ENCODE results near the gene DNAAF5.
A peak's percentile ranks its signal among the peaks of the same experiment; 100 is the strongest.

DNAAF5 gene

GRCh38 chr7:684416-684815 is 42.1 kb upstream of the DNAAF5 start:
- 96% methylated on average over 9 of the region's 9 CpGs for WGBS (ENCODE audit: insufficient coverage)
- no peaks in the 10 kb centered on the region for H3K4me1 ChIP-seq (ENCODE audit: control extremely low read depth in 1 of 4, control insufficient read depth in 4 of 4, insufficient read depth in 4 of 4, low read length in 3 of 4)
- peaks cover 3 to 36% (median 5%) of the 10 kb centered on the region in 4 experiments for H3K36me3 ChIP-seq (ENCODE audit: control insufficient read depth in 4 of 4, insufficient read depth in 4 of 4, low read length in 3 of 4)
- ChIA-PET CTCF (no interaction called here), POLR2A (no interaction called here)
- no peaks in the 10 kb centered on the region for H3K27me3 ChIP-seq (replicated peaks in 2 of 5; ENCODE audit: control insufficient read depth in 4 of 5, insufficient read depth in 5 of 5, low read length in 4 of 5)
- H3K9me3 ChIP-seq (ENCODE audit: control extremely low read depth in 1 of 5, control insufficient read depth in 4 of 5, insufficient read depth in 2 of 5, low read depth in 1 of 5, low read length in 4 of 5), result peaks cover 8 to 51% (median 36%) of the 10 kb centered on the region in 5 experiments
- DNase-seq, result no peak
- no peak overlapping the region for H3K4me3 ChIP-seq (ENCODE audit: control insufficient read depth in 1 of 7, extremely low read depth in 1 of 7, insufficient read depth in 4 of 7, low read depth in 2 of 7, low read length in 6 of 7)
- H3K27ac ChIP-seq (ENCODE audit: insufficient read depth in 1 of 2, low read depth in 1 of 2, low read length in 2 of 2, poor library complexity in 1 of 2, severe bottlenecking in 2 of 2), result no peak overlapping the region

DNA sequence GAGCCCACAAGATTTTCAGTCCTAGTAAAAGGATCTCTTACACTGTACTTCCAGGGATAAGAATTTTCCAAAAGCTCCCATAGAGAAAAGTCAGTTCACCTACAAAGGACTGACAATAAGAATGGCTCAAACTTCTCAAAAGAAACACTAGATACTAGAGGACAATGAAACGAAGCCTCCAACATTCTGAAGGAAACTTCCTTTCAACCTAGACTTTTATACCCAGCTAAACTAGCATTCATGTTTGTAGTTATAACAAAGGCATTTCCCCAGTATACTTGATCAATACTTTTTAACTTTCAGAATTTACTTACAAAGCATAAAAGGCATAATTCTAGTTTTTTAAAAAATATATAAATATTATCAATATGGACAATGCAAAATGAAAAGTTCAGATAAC is 41.0 kb upstream of the DNAAF5 start:
- peak in 1 of 3 donors; percentile 10 for DNase-seq
- Histone ChIP-seq H3K27me3 (replicated peaks in 2 of 5; ENCODE audit: control insufficient read depth in 4 of 5, insufficient read depth in 5 of 5, low read length in 4 of 5) (no peaks in the 10 kb centered on the region), H3K9me3 (ENCODE audit: control extremely low read depth in 1 of 5, control insufficient read depth in 4 of 5, insufficient read depth in 2 of 5, low read depth in 1 of 5, low read length in 4 of 5) (peaks cover 8 to 55% (median 42%) of the 10 kb centered on the region in 5 experiments), H3K4me1 (ENCODE audit: control extremely low read depth in 1 of 4, control insufficient read depth in 4 of 4, insufficient read depth in 4 of 4, low read length in 3 of 4) (no peaks in the 10 kb centered on the region), H3K4me3 (ENCODE audit: control insufficient read depth in 1 of 7, extremely low read depth in 1 of 7, insufficient read depth in 4 of 7, low read depth in 2 of 7, low read length in 6 of 7) (no peak overlapping the region), H3K36me3 (ENCODE audit: control insufficient read depth in 4 of 4, insufficient read depth in 4 of 4, low read length in 3 of 4) (peaks cover 0 to 28% (median 2%) of the 10 kb centered on the region in 4 experiments), H3K27ac (ENCODE audit: insufficient read depth in 1 of 2, low read depth in 1 of 2, low read length in 2 of 2, poor library complexity in 1 of 2, severe bottlenecking in 2 of 2) (no peak overlapping the region)
- WGBS (ENCODE audit: insufficient coverage), result 100% methylated on average over 1 of the region's 1 CpG
- POLR2A ChIA-PET, result no interaction called here
- CTCF ChIA-PET, result interaction anchor here (1.5 kb wide), 1 partner anchor 17 kb away, joined by 5 read pairs; no protein-coding TSS in a partner anchor

- WGBS (ENCODE audit: insufficient coverage), result 98% methylated on average over 24 of the region's 27 CpGs
- ChIA-PET CTCF (no interaction called here), POLR2A (no interaction called here)
- Histone ChIP-seq H3K4me3 (ENCODE audit: control insufficient read depth in 1 of 7, extremely low read depth in 1 of 7, insufficient read depth in 4 of 7, low read depth in 2 of 7, low read length in 6 of 7) (no peak overlapping the region), H3K27me3 (replicated peaks in 2 of 5; ENCODE audit: control insufficient read depth in 4 of 5, insufficient read depth in 5 of 5, low read length in 4 of 5) (no peaks in the 10 kb centered on the region), H3K27ac (ENCODE audit: insufficient read depth in 1 of 2, low read depth in 1 of 2, low read length in 2 of 2, poor library complexity in 1 of 2, severe bottlenecking in 2 of 2) (no peak overlapping the region), H3K36me3 (ENCODE audit: control insufficient read depth in 4 of 4, insufficient read depth in 4 of 4, low read length in 3 of 4) (peaks cover 0 to 9% (median 3%) of the 10 kb centered on the region in 4 experiments), H3K9me3 (ENCODE audit: control extremely low read depth in 1 of 5, control insufficient read depth in 4 of 5, insufficient read depth in 2 of 5, low read depth in 1 of 5, low read length in 4 of 5) (peaks cover 5 to 39% (median 28%) of the 10 kb centered on the region in 5 experiments), H3K4me1 (ENCODE audit: control extremely low read depth in 1 of 4, control insufficient read depth in 4 of 4, insufficient read depth in 4 of 4, low read length in 3 of 4) (no peaks in the 10 kb centered on the region)
- no peak for DNase-seq
Observed at GRCh38 chr7:690478-691360, 35.8 kb upstream of the DNAAF5 start.

GRCh38 chr7:691361-692045 is 35.0 kb upstream of the DNAAF5 start:
- WGBS (ENCODE audit: insufficient coverage), result over 99% methylated on average over 22 of the region's 25 CpGs
- no peak for DNase-seq
- Histone ChIP-seq H3K9me3 (ENCODE audit: control extremely low read depth in 1 of 5, control insufficient read depth in 4 of 5, insufficient read depth in 2 of 5, low read depth in 1 of 5, low read length in 4 of 5) (peaks cover 2 to 39% (median 26%) of the 10 kb centered on the region in 5 experiments), H3K4me3 (ENCODE audit: control insufficient read depth in 1 of 7, extremely low read depth in 1 of 7, insufficient read depth in 4 of 7, low read depth in 2 of 7, low read length in 6 of 7) (no peak overlapping the region), H3K36me3 (ENCODE audit: control insufficient read depth in 4 of 4, insufficient read depth in 4 of 4, low read length in 3 of 4) (peaks cover 0 to 10% (median 3%) of the 10 kb centered on the region in 4 experiments), H3K27ac (ENCODE audit: insufficient read depth in 1 of 2, low read depth in 1 of 2, low read length in 2 of 2, poor library complexity in 1 of 2, severe bottlenecking in 2 of 2) (no peak overlapping the region), H3K4me1 (ENCODE audit: control extremely low read depth in 1 of 4, control insufficient read depth in 4 of 4, insufficient read depth in 4 of 4, low read length in 3 of 4) (no peaks in the 10 kb centered on the region), H3K27me3 (replicated peaks in 2 of 5; ENCODE audit: control insufficient read depth in 4 of 5, insufficient read depth in 5 of 5, low read length in 4 of 5) (no peaks in the 10 kb centered on the region)
- POLR2A ChIA-PET, result no interaction called here
- CTCF ChIA-PET, result no interaction called here

- CTCF ChIA-PET, result no interaction called here
- 98% methylated on average over 22 of the region's 22 CpGs for WGBS (ENCODE audit: insufficient coverage)
- DNase-seq, result no peak
Observed at GRCh38 chr7:693280-693679, 33.2 kb upstream of the DNAAF5 start.

DNA sequence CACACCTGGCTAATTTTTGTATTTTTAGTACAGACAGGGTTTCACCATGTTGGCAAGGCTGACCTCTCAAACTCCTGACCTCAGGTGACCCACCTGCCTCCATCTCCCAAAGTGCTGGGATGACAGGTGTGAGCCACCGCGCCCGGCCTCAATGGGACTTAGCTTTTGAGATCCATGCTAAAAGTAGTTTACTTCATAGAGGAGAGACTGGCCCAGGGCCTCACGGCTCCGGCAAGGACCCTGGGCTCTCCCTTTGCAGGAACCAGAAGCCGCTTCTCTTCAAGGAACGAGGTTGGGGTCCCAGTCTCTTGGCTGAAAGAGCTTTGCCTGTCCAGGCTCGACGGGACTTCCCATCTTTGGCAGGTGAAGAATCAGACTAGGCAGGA is 30.1 kb upstream of the DNAAF5 start:
- 96% methylated on average over 9 of the region's 9 CpGs for WGBS (ENCODE audit: insufficient coverage)
- POLR2A ChIA-PET, result no interaction called here

More at GRCh38 chr7:693280-693679, 33.2 kb upstream of the DNAAF5 start:
- H3K36me3 ChIP-seq (ENCODE audit: control insufficient read depth in 4 of 4, insufficient read depth in 4 of 4, low read length in 3 of 4), result peaks cover 0 to 14% (median 3%) of the 10 kb centered on the region in 4 experiments
- no peaks in the 10 kb centered on the region for H3K4me1 ChIP-seq (ENCODE audit: control extremely low read depth in 1 of 4, control insufficient read depth in 4 of 4, insufficient read depth in 4 of 4, low read length in 3 of 4)
- no peaks in the 10 kb centered on the region for H3K27me3 ChIP-seq (replicated peaks in 2 of 5; ENCODE audit: control insufficient read depth in 4 of 5, insufficient read depth in 5 of 5, low read length in 4 of 5)
- no peak overlapping the region for H3K27ac ChIP-seq (ENCODE audit: insufficient read depth in 1 of 2, low read depth in 1 of 2, low read length in 2 of 2, poor library complexity in 1 of 2, severe bottlenecking in 2 of 2)
- H3K4me3 ChIP-seq (ENCODE audit: control insufficient read depth in 1 of 7, extremely low read depth in 1 of 7, insufficient read depth in 4 of 7, low read depth in 2 of 7, low read length in 6 of 7), result no peak overlapping the region
- peaks cover 0 to 28% (median 13%) of the 10 kb centered on the region in 5 experiments for H3K9me3 ChIP-seq (ENCODE audit: control extremely low read depth in 1 of 5, control insufficient read depth in 4 of 5, insufficient read depth in 2 of 5, low read depth in 1 of 5, low read length in 4 of 5)
- POLR2A ChIA-PET, result no interaction called here

More for the DNA sequence above, 30.1 kb upstream of the DNAAF5 start:
- CTCF ChIA-PET, result no interaction called here
- Histone ChIP-seq H3K27me3 (replicated peaks in 2 of 5; ENCODE audit: control insufficient read depth in 4 of 5, insufficient read depth in 5 of 5, low read length in 4 of 5) (no peaks in the 10 kb centered on the region), H3K36me3 (ENCODE audit: control insufficient read depth in 4 of 4, insufficient read depth in 4 of 4, low read length in 3 of 4) (peaks cover 0 to 15% (median 2%) of the 10 kb centered on the region in 4 experiments), H3K4me3 (ENCODE audit: control insufficient read depth in 1 of 7, extremely low read depth in 1 of 7, insufficient read depth in 4 of 7, low read depth in 2 of 7, low read length in 6 of 7) (no peak overlapping the region), H3K4me1 (ENCODE audit: control extremely low read depth in 1 of 4, control insufficient read depth in 4 of 4, insufficient read depth in 4 of 4, low read length in 3 of 4) (peaks cover 0 to 2% (median 0%) of the 10 kb centered on the region in 4 experiments), H3K9me3 (ENCODE audit: control extremely low read depth in 1 of 5, control insufficient read depth in 4 of 5, insufficient read depth in 2 of 5, low read depth in 1 of 5, low read length in 4 of 5) (peaks cover 0 to 4% (median 0%) of the 10 kb centered on the region in 5 experiments), H3K27ac (ENCODE audit: insufficient read depth in 1 of 2, low read depth in 1 of 2, low read length in 2 of 2, poor library complexity in 1 of 2, severe bottlenecking in 2 of 2) (no peak overlapping the region)
- no peak for DNase-seq
